Measurements from ENCODE around the gene SLIT3. TPM values are rescaled to one million over a fixed set of nuclear protein-coding genes. Genes with fewer than 3 reads are reported as not detected.

Gene SLIT3
- total and polyA plus RNA-seq, 9 of the 15 experiments (the other 6 are each of a cell fraction or from before 2014, with no cell fraction given): 0.01 to 0.04 TPM; not detected in 7

GRCh38 chr5:168976311-168976970 lies 324.5 kb downstream of the SLIT3 start:
- CTCF ChIA-PET (ENCODE audit: low intra/inter-chr PET ratio): no interaction called here
- BruUV-seq (replicated peaks): no TSS peak
- POLR2A ChIA-PET: interaction anchor here (0.6 kb wide), 1 partner anchor 13 kb away, joined by 3 read pairs; no protein-coding TSS in a partner anchor

More at GRCh38 chr5:168976311-168976970, 324.5 kb downstream of the SLIT3 start:
- ATAC-seq: no peak
- Histone ChIP-seq H3K4me2 (ENCODE audit: insufficient read depth, low read length) (no peak overlapping the region), H3K9me3 (replicated peaks; ENCODE audit: control insufficient read depth, insufficient read depth, low read depth, low read length) (no peaks in the 10 kb centered on the region), H4K20me1 (replicated peaks; ENCODE audit: control insufficient read depth, insufficient read depth, low read length) (no peaks in the 10 kb centered on the region), H3K9me1 (ENCODE audit: control insufficient read depth, insufficient read depth, low read length) (no peaks in the 10 kb centered on the region), H3K9ac (ENCODE audit: insufficient read depth in 1 of 2, low read depth in 2 of 2, low read length in 2 of 2) (no peak overlapping the region), H3K4me1 (replicated peaks in 1 of 2; ENCODE audit: control insufficient read depth in 2 of 2, insufficient read depth in 2 of 2, low read length in 2 of 2) (no peaks in the 10 kb centered on the region), H3K27me3 (ENCODE audit: control insufficient read depth in 2 of 2, insufficient read depth in 2 of 2, low read length in 2 of 2) (peaks cover 0 to 6% of the 10 kb centered on the region in 2 experiments; a peak in 2 of 5 replicates), H3K79me2 (ENCODE audit: control insufficient read depth, insufficient read depth, low read length) (no peaks in the 10 kb centered on the region), H3K27ac (ENCODE audit: extremely low read depth, low read depth, low read length) (no peak overlapping the region), H3K4me3 (no peak overlapping the region), H2AFZ (ENCODE audit: low read depth, low read length) (no peak overlapping the region), H3K36me3 (ENCODE audit: control insufficient read depth, insufficient read depth, low read length) (no peaks in the 10 kb centered on the region)
- 0% methylated on average over 3 of the region's 3 CpGs for WGBS (ENCODE audit: insufficient coverage, low coverage, missing lambda C conversion rate)
- intact Hi-C loops (cut with micrococcal nuclease): no loop called here
- FAIRE-seq: no peak
- TF ChIP-seq AFF4 (CRISPR knock-in tag; IDR thresholded peaks at IDR 0.05) (no peak), ZNF165 (CRISPR knock-in tag; IDR thresholded peaks at IDR 0.05; ENCODE audit: borderline replicate concordance) (no peak), LCOR (CRISPR knock-in tag; IDR thresholded peaks at IDR 0.05) (no peak), ZBED1 (IDR thresholded peaks at IDR 0.05) (no peak), ZNF146 (CRISPR knock-in tag; IDR thresholded peaks at IDR 0.05; ENCODE audit: unreplicated experiment) (no peak), YY1 (IDR thresholded peaks at IDR 0.05; ENCODE audit: borderline replicate concordance in 1 of 3, control insufficient read depth in 1 of 3, extremely low read depth in 1 of 3, insufficient read depth in 3 of 3, insufficient read length in 1 of 3, insufficient replicate concordance in 2 of 3, low read depth in 1 of 3, low read length in 2 of 3) (no peak), ZNF717 (CRISPR knock-in tag; IDR thresholded peaks at IDR 0.05) (no peak), NUFIP1 (IDR thresholded peaks at IDR 0.05; ENCODE audit: partially characterized antibody) (no peak), XRCC5 (IDR thresholded peaks at IDR 0.05; ENCODE audit: low read depth, low read length) (no peak), SPI1 (IDR thresholded peaks at IDR 0.05; ENCODE audit: borderline replicate concordance, low read depth, low read length) (no peak), ZFP36 (IDR thresholded peaks at IDR 0.05; ENCODE audit: low read depth, low read length, partially characterized antibody) (no peak)
- DNase-seq (ENCODE audit: extremely low read depth in 1 of 4, low spot score in 3 of 4): no peak
- in situ Hi-C loops (cut with MboI): loop anchor here (25.0 kb wide), 1 partner anchor 1236 kb away; no protein-coding TSS in a partner anchor
